HG03108 (cell line): ENCODE results near the gene MARK3.
A peak's percentile ranks its signal among the peaks of the same experiment; 100 is the strongest.

ENCODE experiments used
- ATAC-seq: cut with Tn5 transposase; IDR thresholded peaks from one replicate; pipeline ENCODE4 v1.9.1; 2021; ENCODE audit warnings: moderate library complexity; ENCODE audit not compliant: unreplicated experiment

Gene MARK3

GRCh38 chr14:103366741-103367140, 18.5 kb upstream of the MARK3 start:
- ATAC-seq = no peak

GRCh38 chr14:103367995-103368394, 17.2 kb upstream of the MARK3 start:
- ATAC-seq = no peak

GRCh38 chr14:103370087-103370486, 15.1 kb upstream of the MARK3 start:
- no peak for ATAC-seq

- no peak for ATAC-seq
These were observed 13.2 kb upstream of the MARK3 start for GRCh38 chr14:103372017-103372416.

GRCh38 chr14:103372552-103373304, 12.5 kb upstream of the MARK3 start:
- no peak for ATAC-seq

GRCh38 chr14:103374121-103374520, 11.1 kb upstream of the MARK3 start:
- no peak for ATAC-seq

GRCh38 chr14:103377522-103378037, 7.6 kb upstream of the MARK3 start:
- no peak for ATAC-seq

GRCh38 chr14:103378038-103378854, 7.0 kb upstream of the MARK3 start:
- ATAC-seq = no peak

GRCh38 chr14:103380719-103381377, 4.4 kb upstream of the MARK3 start:
- ATAC-seq = no peak

GRCh38 chr14:103382376-103382775, 2.8 kb upstream of the MARK3 start:
- no peak for ATAC-seq

- ATAC-seq = peak; percentile 3
These were observed 614 bp upstream of the MARK3 start for GRCh38 chr14:103384450-103385151.

GRCh38 chr14:103385929-103386712, 906 bp downstream of the MARK3 start:
- ATAC-seq = no peak

GRCh38 chr14:103386713-103387329, 1.6 kb downstream of the MARK3 start:
- ATAC-seq = no peak

GRCh38 chr14:103388664-103389063, 3.4 kb downstream of the MARK3 start:
- ATAC-seq = no peak

- ATAC-seq = no peak
These were observed 5.4 kb downstream of the MARK3 start for GRCh38 chr14:103390605-103391004.

- no peak for ATAC-seq
These were observed 5.8 kb downstream of the MARK3 start for GRCh38 chr14:103391048-103391447.

- no peak for ATAC-seq
These were observed 6.9 kb downstream of the MARK3 start for GRCh38 chr14:103392106-103392505.

GRCh38 chr14:103392572-103392971, 7.4 kb downstream of the MARK3 start:
- no peak for ATAC-seq

- no peak for ATAC-seq
These were observed 7.9 kb downstream of the MARK3 start for GRCh38 chr14:103393070-103393469.
